PC-3 (cell line): Measurements from ENCODE around the gene ADAMTS19. TPM values are rescaled to one million over a fixed set of nuclear protein-coding genes. Genes with fewer than 3 reads are reported as not detected.

Source experiments
- ATAC-seq: fragments of 200-7000 bp; cut with Tn5 transposase; 2 replicates; pipeline ENCODE4 v1.9.1; 2020; ENCODE audit warnings: mild to moderate bottlenecking, moderate library complexity
- BruUV-seq: library from RNA; stranded (reverse); fragments of 400-500 nt; replicated peaks from 2 replicates; lab custom pipeline; 2021; lab: Mats Ljungman, UMichigan
- CTCF ChIA-PET: fragments of 300-600 bp; sonication (Branson Sonifier 250); formaldehyde crosslinking; loops from one replicate; lab custom pipeline; 2022; ENCODE audit warnings: antibody characterized with exemption; lab: Charles Lee
- POLR2A ChIA-PET: fragments of 300-600 bp; sonication (Branson Sonifier 250); formaldehyde crosslinking; loops from one replicate; lab custom pipeline; 2022; ENCODE audit warnings: antibody characterized with exemption; ENCODE audit not compliant: unreplicated experiment; lab: Charles Lee
- DNase-seq: peaks from one replicate; pipeline ENCODE4 v3.0.0-alpha.2; 2015
- H2AFZ ChIP-seq: fragments of 300-600 bp; sonication (generic); 2 replicates; pipeline ENCODE4 v1.6.0; 2016; ENCODE audit warnings: antibody characterized with exemption, low read length
- H3F3A ChIP-seq: fragments of 300-600 bp; sonication (generic); one replicate; pipeline ENCODE4 v1.6.0; 2017; ENCODE audit warnings: antibody characterized with exemption, low read length, control low read depth, mild to moderate bottlenecking; ENCODE audit not compliant: unreplicated experiment
- H3K27ac ChIP-seq: fragments of 300-600 bp; sonication (generic); 2 replicates; pipeline ENCODE4 v1.5.1; 2016; ENCODE audit warnings: mild to moderate bottlenecking, low read length
- H3K27me3 ChIP-seq: fragments of 300-600 bp; sonication (generic); 2 replicates; pipeline ENCODE4 v1.6.1; 2016; ENCODE audit warnings: low read length, mixed read lengths
- H3K36me3 ChIP-seq: fragments of 300-600 bp; sonication (generic); 2 replicates; pipeline ENCODE4 v1.6.1; 2016; ENCODE audit warnings: low read depth, mixed run types, low read length, mixed read lengths
- H3K4me1 ChIP-seq: fragments of 300-600 bp; sonication (generic); 2 replicates; pipeline ENCODE4 v1.5.1; 2016; ENCODE audit warnings: low read length; ENCODE audit not compliant: insufficient read depth
- H3K4me2 ChIP-seq: fragments of 300-600 bp; sonication (generic); 2 replicates; pipeline ENCODE4 v1.6.0; 2016; ENCODE audit warnings: low read length
- H3K4me3 ChIP-seq: fragments of 300-600 bp; sonication (generic); 2 replicates; pipeline ENCODE4 v1.5.1; 2016; ENCODE audit warnings: mild to moderate bottlenecking, low read length, mixed read lengths
- H3K79me2 ChIP-seq: fragments of 300-600 bp; sonication (generic); 2 replicates; pipeline ENCODE4 v1.6.1; 2017; ENCODE audit warnings: low read length, mixed read lengths
- H3K9ac ChIP-seq: fragments of 300-600 bp; sonication (generic); 2 replicates; pipeline ENCODE4 v1.6.0; 2016; ENCODE audit warnings: mild to moderate bottlenecking, low read length
- H3K9me2 ChIP-seq: fragments of 300-600 bp; sonication (generic); replicated peaks from 2 replicates; pipeline ENCODE4 v1.6.1; 2016; ENCODE audit warnings: mixed run types, low read length, mixed read lengths
- H3K9me3 ChIP-seq: fragments of 300-600 bp; sonication (generic); 2 replicates; pipeline ENCODE4 v1.6.1; 2016; ENCODE audit warnings: low read length, mixed read lengths
- H4K20me1 ChIP-seq: fragments of 300-600 bp; sonication (generic); 2 replicates; pipeline ENCODE4 v1.6.1; 2016; ENCODE audit warnings: low read length, mixed read lengths
- CTCF ChIP-seq: fragments of 300-600 bp; sonication (generic); conservative IDR thresholded peaks from 2 replicates; pipeline ENCODE4 v1.5.1; 2017; ENCODE audit warnings: antibody characterized with exemption, low read depth, mild to moderate bottlenecking, low read length
- EZH2 ChIP-seq: fragments of 300-600 bp; sonication (generic); IDR thresholded peaks from one replicate; pipeline ENCODE4 v1.6.1; 2017; ENCODE audit warnings: antibody characterized with exemption, mild to moderate bottlenecking, low read length; ENCODE audit not compliant: unreplicated experiment
- EZH2phosphoT487 ChIP-seq: fragments of 300-600 bp; sonication (generic); IDR thresholded peaks from 2 replicates; pipeline ENCODE4 v1.6.1; 2018; ENCODE audit warnings: mild to moderate bottlenecking, antibody characterized with exemption, low read length, borderline replicate concordance
- intact Hi-C: fragments of 100-400 bp; cut with micrococcal nuclease; formaldehyde crosslinking; loops from 2 replicates; pipeline ENCODE4 v1.9.0; 2023
- total RNA-seq: library from RNA; depleted of rRNA; stranded (reverse); fragments of >200 nt; gene quantifications from 2 replicates; pipeline ENCODE4 v1.2.3, GENCODE V29; 2014

ADAMTS19 gene
- total RNA-seq, 1 experiment from 2014 or later, result not detected

GRCh38 chr5:129739773-129740172 is 279.7 kb downstream of the ADAMTS19 start:
- Histone ChIP-seq H3K9me2 (no peaks in the 10 kb centered on the region), H3K9me3 (no peaks in the 10 kb centered on the region), H3K4me2 (no peak overlapping the region), H3K27ac (no peak overlapping the region), H4K20me1 (no peaks in the 10 kb centered on the region), H3K9ac (no peak overlapping the region), H3K36me3 (no peaks in the 10 kb centered on the region), H2AFZ (no peak overlapping the region), H3F3A (no peaks in the 10 kb centered on the region), H3K4me3 (no peak overlapping the region), H3K27me3 (no peaks in the 10 kb centered on the region), H3K79me2 (no peaks in the 10 kb centered on the region), H3K4me1 (no peaks in the 10 kb centered on the region)
- TF ChIP-seq CTCF (no peak), EZH2 (no peak), EZH2phosphoT487 (no peak)
- intact Hi-C loops, result no loop called here
- ATAC-seq (no peak), DNase-seq (no peak)
- POLR2A ChIA-PET, result no interaction called here
- BruUV-seq, result no TSS peak
- CTCF ChIA-PET, result no interaction called here

GRCh38 chr5:129743541-129744187 is 283.6 kb downstream of the ADAMTS19 start:
- intact Hi-C loops, result no loop called here

More at GRCh38 chr5:129743541-129744187, 283.6 kb downstream of the ADAMTS19 start:
- no TSS peak for BruUV-seq
- POLR2A ChIA-PET, result no interaction called here
- Histone ChIP-seq H3K4me2 (no peak overlapping the region), H3K36me3 (no peaks in the 10 kb centered on the region), H3K9me2 (no peaks in the 10 kb centered on the region), H3K27ac (no peak overlapping the region), H3K27me3 (no peaks in the 10 kb centered on the region), H3K9ac (no peak overlapping the region), H2AFZ (no peak overlapping the region), H3K4me1 (no peaks in the 10 kb centered on the region), H3F3A (no peaks in the 10 kb centered on the region), H4K20me1 (no peaks in the 10 kb centered on the region), H3K79me2 (no peaks in the 10 kb centered on the region), H3K4me3 (no peak overlapping the region), H3K9me3 (no peaks in the 10 kb centered on the region)
- DNase-seq (no peak), ATAC-seq (no peak)
- CTCF ChIA-PET, result no interaction called here
- no peak for TF ChIP-seq EZH2phosphoT487
- TF ChIP-seq CTCF, result no peak
- TF ChIP-seq EZH2, result no peak
